ENCODE data around the gene PCF11.

The PCF11 gene

GRCh38 chr11:83152264-83152663, 4.7 kb upstream of the PCF11 start:
- no peaks in the 10 kb centered on the region for H3K36me3 ChIP-seq (ENCODE audit: insufficient read depth, insufficient read length, low read length)
- no peak overlapping the region for H3K9ac ChIP-seq (ENCODE audit: insufficient read length, low read depth)
- TF ChIP-seq ZNF274 (IDR thresholded peaks at IDR 0.05; ENCODE audit: low read depth, low read length), result no peak
- TF ChIP-seq YY1 (IDR thresholded peaks at IDR 0.05; ENCODE audit: insufficient read depth, insufficient read length), result no peak
- H3K4me3 ChIP-seq (ENCODE audit: insufficient read length, low read depth), result no peak overlapping the region
- H3K27me3 ChIP-seq (ENCODE audit: insufficient read depth, insufficient read length), result no peaks in the 10 kb centered on the region
- H3K9me3 ChIP-seq (ENCODE audit: insufficient read depth, low read length), result no peaks in the 10 kb centered on the region
- DNase-seq (ENCODE audit: low read depth, low spot score), result no peak
- no peaks in the 10 kb centered on the region for H3K4me1 ChIP-seq (ENCODE audit: insufficient read depth, insufficient read length)

- TF ChIP-seq ZNF274 (IDR thresholded peaks at IDR 0.05; ENCODE audit: low read depth, low read length), result no peak
- no peak for TF ChIP-seq SUZ12 (IDR thresholded peaks at IDR 0.05; ENCODE audit: extremely low read depth, insufficient read depth, insufficient read length)
- no peak for TF ChIP-seq YY1 (IDR thresholded peaks at IDR 0.05; ENCODE audit: insufficient read depth, insufficient read length)
- H3K4me1 ChIP-seq (ENCODE audit: insufficient read depth, insufficient read length), result no peaks in the 10 kb centered on the region
- no peaks in the 10 kb centered on the region for H3K27me3 ChIP-seq (ENCODE audit: insufficient read depth, insufficient read length)
- H3K9me3 ChIP-seq (ENCODE audit: insufficient read depth, low read length), result no peaks in the 10 kb centered on the region
- H3K9ac ChIP-seq (ENCODE audit: insufficient read length, low read depth), result no peak overlapping the region
- DNase-seq (ENCODE audit: low read depth, low spot score), result no peak
- peaks cover 8% of the 10 kb centered on the region for H3K36me3 ChIP-seq (ENCODE audit: insufficient read depth, insufficient read length, low read length)
- no peak overlapping the region for H3K4me3 ChIP-seq (ENCODE audit: insufficient read length, low read depth)
Observed at GRCh38 chr11:83153764-83154163, 3.2 kb upstream of the PCF11 start.

GRCh38 chr11:83156144-83156995, 561 bp upstream of the PCF11 start:
- peak overlapping the region; percentile 51 for H3K9ac ChIP-seq (ENCODE audit: insufficient read length, low read depth)
- H3K4me1 ChIP-seq (ENCODE audit: insufficient read depth, insufficient read length), result no peaks in the 10 kb centered on the region
- peaks cover 33% of the 10 kb centered on the region for H3K36me3 ChIP-seq (ENCODE audit: insufficient read depth, insufficient read length, low read length)
- peak; percentile 98 for DNase-seq (ENCODE audit: low read depth, low spot score)
- H3K27me3 ChIP-seq (ENCODE audit: insufficient read depth, insufficient read length), result no peaks in the 10 kb centered on the region
- H3K4me3 ChIP-seq (ENCODE audit: insufficient read length, low read depth), result peak overlapping the region; percentile 44
- H3K9me3 ChIP-seq (ENCODE audit: insufficient read depth, low read length), result no peaks in the 10 kb centered on the region
- TF ChIP-seq SUZ12 (IDR thresholded peaks at IDR 0.05; ENCODE audit: extremely low read depth, insufficient read depth, insufficient read length) (no peak), YY1 (IDR thresholded peaks at IDR 0.05; ENCODE audit: insufficient read depth, insufficient read length) (no peak), ZNF274 (IDR thresholded peaks at IDR 0.05; ENCODE audit: low read depth, low read length) (no peak)

- Histone ChIP-seq H3K4me1 (ENCODE audit: insufficient read depth, insufficient read length) (no peaks in the 10 kb centered on the region), H3K9ac (ENCODE audit: insufficient read length, low read depth) (peak overlapping the region; percentile 98), H3K4me3 (ENCODE audit: insufficient read length, low read depth) (peak overlapping the region; percentile 97), H3K27me3 (ENCODE audit: insufficient read depth, insufficient read length) (no peaks in the 10 kb centered on the region), H3K36me3 (ENCODE audit: insufficient read depth, insufficient read length, low read length) (peaks cover 37% of the 10 kb centered on the region), H3K9me3 (ENCODE audit: insufficient read depth, low read length) (no peaks in the 10 kb centered on the region)
- peak; percentile 9 for DNase-seq (ENCODE audit: low read depth, low spot score)
- TF ChIP-seq ZNF274 (IDR thresholded peaks at IDR 0.05; ENCODE audit: low read depth, low read length) (no peak), YY1 (IDR thresholded peaks at IDR 0.05; ENCODE audit: insufficient read depth, insufficient read length) (peak; percentile 50)
Observed at GRCh38 chr11:83157594-83158356, 844 bp downstream of the PCF11 start.

GRCh38 chr11:83158357-83158786, 1.4 kb downstream of the PCF11 start:
- H3K9ac ChIP-seq (ENCODE audit: insufficient read length, low read depth), result peak overlapping the region; percentile 98
- no peak for DNase-seq (ENCODE audit: low read depth, low spot score)
- TF ChIP-seq SUZ12 (IDR thresholded peaks at IDR 0.05; ENCODE audit: extremely low read depth, insufficient read depth, insufficient read length), result no peak
- no peak for TF ChIP-seq YY1 (IDR thresholded peaks at IDR 0.05; ENCODE audit: insufficient read depth, insufficient read length)
- no peak for TF ChIP-seq ZNF274 (IDR thresholded peaks at IDR 0.05; ENCODE audit: low read depth, low read length)
- H3K4me1 ChIP-seq (ENCODE audit: insufficient read depth, insufficient read length), result no peaks in the 10 kb centered on the region
- H3K36me3 ChIP-seq (ENCODE audit: insufficient read depth, insufficient read length, low read length), result peaks cover 43% of the 10 kb centered on the region
- no peaks in the 10 kb centered on the region for H3K9me3 ChIP-seq (ENCODE audit: insufficient read depth, low read length)
- no peaks in the 10 kb centered on the region for H3K27me3 ChIP-seq (ENCODE audit: insufficient read depth, insufficient read length)
- peak overlapping the region; percentile 97 for H3K4me3 ChIP-seq (ENCODE audit: insufficient read length, low read depth)

- peak overlapping the region; percentile 42 for H3K9ac ChIP-seq (ENCODE audit: insufficient read length, low read depth)
- H3K4me1 ChIP-seq (ENCODE audit: insufficient read depth, insufficient read length), result no peaks in the 10 kb centered on the region
- peaks cover 51% of the 10 kb centered on the region for H3K36me3 ChIP-seq (ENCODE audit: insufficient read depth, insufficient read length, low read length)
- no peaks in the 10 kb centered on the region for H3K27me3 ChIP-seq (ENCODE audit: insufficient read depth, insufficient read length)
- TF ChIP-seq SUZ12 (IDR thresholded peaks at IDR 0.05; ENCODE audit: extremely low read depth, insufficient read depth, insufficient read length) (no peak), YY1 (IDR thresholded peaks at IDR 0.05; ENCODE audit: insufficient read depth, insufficient read length) (no peak), ZNF274 (IDR thresholded peaks at IDR 0.05; ENCODE audit: low read depth, low read length) (no peak)
- no peaks in the 10 kb centered on the region for H3K9me3 ChIP-seq (ENCODE audit: insufficient read depth, low read length)
- H3K4me3 ChIP-seq (ENCODE audit: insufficient read length, low read depth), result peak overlapping the region; percentile 97
- DNase-seq (ENCODE audit: low read depth, low spot score), result no peak
Observed at GRCh38 chr11:83158965-83159901, 2.3 kb downstream of the PCF11 start.

All from NT2/D1 (cell line).